Ammon's horn (tissue), 1 donor: ENCODE measurements around the gene SUPT4H1.
A peak's percentile ranks its signal among the peaks of the same experiment; 100 is the strongest.
"Not testable (repeated sequence)": the region's sequence is repeated elsewhere in the genome, so short reads cannot be mapped to it uniquely, and the experiment has no call there.

Experiments used
- DNase-seq: peaks from one replicate; pipeline ENCODE4 v3.0.0-alpha.2; 2016; ENCODE audit warnings: low spot score

Gene SUPT4H1

DNA sequence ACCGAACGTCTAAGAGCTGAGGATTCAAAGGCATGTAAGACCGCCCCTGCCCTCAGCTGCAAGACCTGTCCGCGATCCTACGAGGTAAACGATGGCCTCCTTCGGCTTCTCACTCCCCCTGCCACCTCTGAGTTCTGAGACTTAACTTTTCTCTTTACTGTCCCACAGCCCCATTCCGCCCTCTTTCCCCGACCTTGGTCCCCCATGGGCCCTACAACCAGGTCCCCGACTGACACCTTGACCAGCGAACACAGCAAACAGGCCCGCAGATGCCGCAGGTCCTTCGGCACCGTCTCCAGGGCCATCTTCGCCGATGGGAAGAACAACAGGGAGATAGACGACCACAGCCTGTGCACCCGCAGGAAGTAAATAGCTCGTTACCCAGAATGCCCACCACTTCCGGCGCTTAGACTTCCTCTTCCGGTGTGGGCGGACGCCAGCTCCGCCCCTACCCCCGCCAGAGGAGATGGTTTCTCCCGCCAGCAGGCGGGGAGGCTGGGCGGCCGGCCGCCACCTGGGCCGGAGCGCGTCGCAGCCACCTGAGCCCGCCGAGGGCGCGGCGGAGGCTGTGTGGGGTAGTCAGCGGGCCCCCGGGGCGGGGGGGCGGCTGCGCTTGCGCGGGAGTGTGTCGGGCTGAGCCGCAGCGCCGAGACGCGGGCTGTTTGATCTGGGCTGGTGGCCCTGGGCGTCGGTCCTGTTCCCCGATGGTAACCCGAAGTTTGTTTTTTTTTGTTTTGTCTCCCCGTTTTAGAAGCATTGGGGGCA, at the start of gene SUPT4H1:
TSS of gene SUPT4H1 (minus strand) at position 371 of the 765 bp plus-strand sequence. CDS start at position 305, 66 bp downstream.
- peak; percentile 83 for DNase-seq

DNA sequence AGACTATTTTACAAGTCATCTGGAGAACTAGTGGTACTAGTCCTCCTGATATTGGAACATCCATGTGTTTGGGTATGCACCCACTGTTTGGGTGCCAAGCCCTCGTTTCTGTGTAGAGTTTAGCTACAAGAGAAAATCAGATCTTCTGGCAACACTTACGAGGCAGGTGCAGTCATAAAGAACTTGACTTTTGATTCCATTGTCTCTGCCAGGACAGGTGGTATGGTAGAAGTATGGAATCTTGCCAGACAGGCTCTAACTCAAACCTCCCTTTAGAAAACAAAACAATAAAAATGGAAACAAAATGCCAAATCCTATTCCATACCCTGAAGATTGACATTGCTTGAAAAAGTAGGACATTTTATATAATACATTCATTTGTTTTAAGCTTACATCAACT, 49.3 kb upstream of the SUPT4H1 start:
- no peak for DNase-seq

DNA sequence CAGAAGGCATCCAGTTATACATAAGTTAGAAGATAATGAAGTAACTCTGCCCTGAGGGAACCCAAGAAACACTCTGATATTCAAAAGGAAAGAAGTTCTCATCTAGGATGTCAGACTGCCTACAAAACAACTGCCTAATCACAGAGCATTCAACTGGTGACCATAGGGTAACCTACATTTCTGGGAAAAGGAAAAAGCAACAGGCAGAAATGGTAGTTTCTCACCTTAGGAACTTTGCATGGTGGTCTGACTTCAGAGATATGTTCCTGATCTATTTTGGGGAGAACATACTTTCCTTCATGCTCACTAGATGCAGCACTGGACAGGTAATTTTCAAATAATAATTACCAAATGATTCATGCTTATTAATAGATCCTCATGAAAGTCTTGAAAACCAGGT, 48.8 kb upstream of the SUPT4H1 start:
- DNase-seq = no peak

DNA sequence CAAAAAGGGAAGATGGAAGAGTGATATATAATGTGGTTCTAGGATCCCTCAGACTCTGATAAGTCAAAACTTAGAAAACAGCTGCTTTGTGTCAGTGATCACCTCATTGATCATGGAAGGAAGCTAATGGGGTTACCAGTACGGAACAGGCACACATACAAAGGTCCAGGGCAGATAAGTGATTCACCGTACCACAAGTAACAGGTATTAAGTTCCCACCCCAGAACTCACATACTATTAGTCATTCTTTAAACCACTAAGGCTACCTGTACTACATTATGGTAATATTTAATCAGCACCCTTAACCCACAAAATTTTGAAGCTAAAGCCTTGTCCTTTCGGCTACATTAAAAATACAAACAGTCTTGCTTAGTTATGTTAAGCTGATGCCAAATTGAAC, 48.0 kb upstream of the SUPT4H1 start:
- DNase-seq = no peak

DNA sequence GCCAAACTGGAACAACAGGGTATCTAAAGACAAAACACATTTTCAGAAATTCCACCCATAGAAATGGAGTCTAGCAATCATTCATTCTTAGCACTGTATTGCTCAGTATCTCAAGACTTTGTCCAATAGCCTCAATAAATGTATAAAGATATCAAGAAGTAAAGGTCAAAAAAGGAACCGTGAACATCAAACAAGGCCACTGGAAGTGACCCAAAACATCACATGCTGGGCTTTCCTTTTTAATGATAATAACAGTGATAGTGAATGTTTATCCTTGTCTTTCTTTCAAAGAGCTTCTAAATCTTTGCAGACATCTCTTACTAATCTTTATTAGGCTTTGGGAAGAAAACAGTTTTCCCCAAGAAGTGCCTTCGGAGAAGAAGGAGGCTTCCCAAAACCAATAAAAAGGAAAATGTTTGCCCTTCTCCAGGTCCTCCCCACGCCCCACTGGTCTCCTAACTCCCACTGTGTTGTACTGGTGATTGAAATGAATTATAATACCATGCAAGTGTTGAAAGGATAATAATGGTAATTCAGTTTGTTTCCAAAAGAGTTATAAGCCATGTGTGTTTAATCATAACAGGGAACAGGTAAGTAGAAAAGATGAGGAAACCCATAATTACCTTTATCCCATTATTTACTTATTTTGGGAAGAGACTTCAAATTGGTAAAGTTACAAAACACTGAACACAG, 46.7 kb upstream of the SUPT4H1 start:
- no peak for DNase-seq

DNA sequence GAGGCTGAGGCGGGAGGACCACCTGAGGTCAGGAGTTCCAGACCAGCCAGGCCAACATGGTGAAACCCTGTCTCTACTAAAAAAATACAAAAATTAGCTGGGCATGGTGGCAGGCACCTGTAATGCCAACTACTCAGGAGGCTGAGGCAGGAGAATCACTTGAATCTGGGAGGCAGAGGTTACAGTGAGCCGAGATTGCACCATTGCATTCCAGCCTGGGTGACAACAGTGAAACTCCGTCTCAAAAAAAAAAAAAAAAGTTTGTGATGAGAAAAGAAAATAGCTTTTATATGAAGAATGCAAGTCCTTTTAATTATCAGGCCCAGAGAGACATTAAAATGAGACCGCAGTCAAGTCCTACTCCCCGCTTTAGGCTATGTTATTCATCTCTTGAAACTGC, 45.4 kb upstream of the SUPT4H1 start:
- DNase-seq = not testable (repeated sequence)

DNA sequence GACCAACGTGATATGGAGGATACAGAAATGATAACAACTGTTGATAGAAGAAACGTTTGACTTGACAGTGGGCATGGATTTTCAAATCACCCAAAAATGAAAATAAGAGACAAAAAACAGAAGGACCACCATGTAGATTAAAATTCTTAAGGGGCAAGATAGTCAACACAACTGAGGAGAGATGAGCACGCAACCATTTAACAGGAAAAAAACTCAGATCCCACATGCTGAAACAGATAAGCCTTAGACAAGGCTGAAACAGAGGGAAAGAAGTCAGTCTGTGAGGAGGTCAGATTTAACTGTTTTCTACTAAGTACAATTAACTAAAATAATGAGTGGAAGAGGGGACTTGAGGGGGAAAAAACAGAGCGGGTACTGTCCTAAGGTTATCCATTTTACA, 44.2 kb upstream of the SUPT4H1 start:
- no peak for DNase-seq

DNA sequence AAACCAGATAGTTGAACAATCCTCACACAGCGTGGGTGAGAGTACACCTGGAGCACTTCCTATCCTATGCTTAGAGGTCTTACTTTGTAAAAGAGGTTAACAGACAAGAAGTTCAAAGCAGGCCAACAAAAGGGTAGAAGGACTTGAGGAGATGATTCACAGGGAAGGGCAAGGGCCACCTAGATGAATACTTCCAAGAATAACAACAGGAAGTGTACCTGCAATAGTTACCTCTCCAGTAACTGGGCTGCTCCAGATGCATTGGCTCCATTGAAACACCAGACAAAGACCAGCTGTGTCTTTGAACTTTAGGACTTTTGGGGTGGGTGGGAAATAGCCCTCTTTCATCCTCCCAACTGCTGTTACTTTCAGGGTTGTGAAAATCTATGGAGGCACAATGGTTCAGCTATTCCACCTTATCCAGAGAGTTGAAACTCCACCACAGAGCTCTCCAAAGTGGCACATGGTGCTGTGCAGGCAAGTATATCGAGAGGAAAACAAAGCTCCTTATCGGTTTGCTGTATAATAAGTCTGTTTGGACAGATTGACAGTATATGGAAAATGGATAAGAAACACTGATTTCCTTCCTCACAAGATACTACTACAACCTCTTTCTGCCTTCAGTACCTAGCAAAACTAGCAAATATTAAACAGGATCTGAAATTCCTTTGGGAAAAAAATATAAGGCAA, 42.7 kb upstream of the SUPT4H1 start:
- no peak for DNase-seq

DNA sequence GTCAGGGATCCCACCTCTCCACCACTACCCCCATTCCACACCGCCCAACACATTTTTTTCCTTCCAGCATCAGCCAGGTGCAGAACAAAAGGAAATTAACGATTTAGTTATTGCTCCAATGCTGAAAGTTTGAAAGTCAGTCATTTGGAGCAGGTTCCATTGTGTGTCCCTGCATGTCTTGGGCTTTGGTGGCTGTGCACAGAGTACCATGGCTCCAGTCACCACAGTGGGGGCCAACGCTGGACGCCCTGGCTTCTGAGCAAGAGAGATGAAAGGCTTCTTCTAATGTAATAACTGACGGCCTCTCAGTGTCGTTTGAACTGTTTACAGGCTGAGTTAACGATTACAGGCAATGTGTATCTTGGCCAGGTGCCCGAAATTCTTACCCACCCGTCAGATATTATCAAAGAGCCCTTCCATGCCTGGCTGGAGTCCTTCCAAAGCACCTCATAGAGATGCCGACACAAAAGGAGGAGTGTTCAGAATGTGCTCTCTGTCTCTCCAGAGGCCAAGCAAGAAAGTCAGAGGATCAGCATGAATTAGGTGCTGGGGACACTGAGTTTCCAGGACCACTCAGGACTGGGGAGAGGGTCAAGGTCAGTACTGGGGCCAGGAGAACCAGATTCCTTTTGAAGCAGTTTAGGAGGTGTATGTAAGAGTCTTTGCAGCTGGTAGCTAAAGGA, 39.4 kb upstream of the SUPT4H1 start:
- DNase-seq = no peak

DNA sequence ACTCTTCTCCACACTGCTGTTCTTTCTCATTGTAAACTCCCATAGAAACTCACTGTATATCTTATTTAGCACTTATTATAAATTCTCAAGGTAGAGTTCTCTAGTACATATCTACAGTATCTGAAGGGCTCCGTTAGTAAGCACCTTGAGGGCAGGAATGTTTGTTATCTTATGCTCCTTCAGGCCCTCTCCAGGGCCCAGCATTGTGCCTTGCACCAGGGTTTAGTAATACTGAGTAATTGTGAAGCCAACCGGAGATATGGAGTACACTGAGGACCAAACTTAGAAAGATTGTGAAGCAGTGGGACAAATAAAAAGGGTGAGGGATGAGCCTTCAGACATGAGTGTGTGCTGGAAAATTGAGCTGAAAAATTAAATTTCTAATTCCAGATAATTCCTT, 38.9 kb upstream of the SUPT4H1 start:
- DNase-seq = no peak

DNA sequence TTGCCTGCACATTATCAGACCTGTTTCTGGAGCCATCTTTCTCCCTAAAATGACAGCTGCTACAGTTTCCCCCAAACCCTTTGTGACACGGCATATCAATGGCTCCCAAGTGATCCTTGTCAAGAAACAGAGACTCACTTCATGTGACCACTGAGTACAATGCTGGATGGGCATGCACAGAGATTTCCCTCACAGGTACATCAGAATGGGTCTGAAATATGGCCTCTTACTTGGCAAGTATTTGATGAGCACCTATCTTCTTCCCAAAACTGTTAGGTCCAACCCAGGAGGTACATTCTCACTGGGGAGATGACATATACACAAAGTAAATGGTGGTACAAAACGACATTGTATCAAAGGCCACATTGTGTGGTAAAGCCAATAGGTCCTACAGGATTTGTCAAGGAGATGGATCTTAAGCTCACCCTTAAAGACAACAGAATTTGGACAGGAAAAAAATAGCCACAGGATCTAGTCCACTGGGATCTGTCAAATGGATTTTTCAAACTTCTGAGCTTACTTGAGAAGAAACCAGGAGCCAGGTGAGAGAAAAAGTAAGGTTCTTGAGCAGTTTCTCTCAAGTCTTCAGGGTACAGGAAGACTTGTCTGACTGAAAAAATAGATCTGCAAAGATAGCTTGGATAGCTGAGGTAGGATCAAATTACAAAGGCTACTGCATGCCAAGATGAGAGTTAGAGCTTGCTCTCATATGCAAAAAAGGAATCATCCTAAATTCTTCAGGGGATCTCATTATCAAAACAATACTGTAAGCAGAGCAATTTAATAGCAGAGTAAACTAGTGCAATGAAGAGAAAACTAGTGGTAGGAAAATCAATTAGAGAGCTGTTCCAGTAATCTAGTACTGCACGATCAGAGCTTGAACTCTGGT, 36.5 kb upstream of the SUPT4H1 start:
- no peak for DNase-seq

DNA sequence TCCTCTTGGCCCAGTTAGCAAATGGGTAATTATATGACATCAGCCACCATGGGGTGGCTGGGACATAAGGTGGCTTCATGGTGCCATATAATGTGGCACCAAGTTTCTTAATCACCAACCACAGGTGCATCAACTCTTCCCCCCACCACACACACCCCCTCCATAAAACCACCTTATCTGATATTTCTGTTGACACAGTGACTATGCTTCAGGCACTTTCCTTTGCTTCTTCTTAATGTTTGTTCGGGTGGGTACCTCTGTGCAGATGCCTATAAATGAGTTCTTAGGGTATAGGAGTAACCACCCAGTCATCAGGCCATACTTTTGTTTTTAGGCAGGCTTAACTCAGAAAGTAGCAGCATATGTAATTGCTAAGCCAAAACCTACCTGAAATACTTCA, 35.8 kb upstream of the SUPT4H1 start:
- DNase-seq = no peak

DNA sequence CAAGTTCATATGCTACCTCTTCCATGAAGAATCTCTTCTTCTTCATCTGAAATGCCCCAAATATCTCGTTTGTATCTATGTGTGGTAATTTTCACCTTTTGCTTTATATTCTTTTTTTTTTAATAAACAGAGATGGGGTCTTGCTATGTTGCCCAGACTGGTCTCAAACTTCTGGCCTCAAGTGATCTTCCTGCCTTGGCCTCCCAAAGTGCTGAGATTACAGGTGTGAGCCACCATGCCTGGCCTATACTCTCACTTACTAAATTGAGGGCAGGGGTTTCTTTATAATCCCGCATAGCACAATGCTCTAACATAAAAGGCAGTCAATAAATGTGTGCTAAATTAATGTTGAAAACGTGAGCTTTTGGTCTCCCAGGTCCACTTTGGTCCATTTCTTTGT, 34.7 kb upstream of the SUPT4H1 start:
- no peak for DNase-seq

DNA sequence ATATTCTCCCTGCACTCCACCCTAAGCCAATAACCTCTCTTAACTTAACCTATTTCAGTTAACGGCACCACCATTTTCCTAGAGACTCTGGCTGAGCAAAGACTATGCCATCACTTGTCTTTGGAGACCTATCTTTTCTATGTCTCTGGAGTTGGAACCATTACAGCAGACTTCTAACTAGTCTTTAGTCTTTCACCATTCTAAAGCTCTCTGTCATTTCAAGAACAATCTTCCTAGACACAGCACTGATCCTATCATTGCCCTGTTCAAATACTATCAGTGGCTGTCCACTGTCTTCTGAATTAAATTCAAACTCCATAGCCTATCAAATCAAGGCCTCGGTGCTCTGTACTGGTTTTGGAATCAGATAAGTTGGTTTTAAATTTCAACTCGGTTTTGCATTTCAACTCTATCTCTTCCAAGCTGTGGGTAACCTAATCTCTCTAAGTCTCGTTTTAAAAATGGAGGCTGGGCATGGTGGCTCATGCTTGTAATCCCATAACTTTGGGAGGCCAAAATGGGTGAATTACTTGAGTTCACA, 33.4 kb upstream of the SUPT4H1 start:
- DNase-seq = no peak

DNA sequence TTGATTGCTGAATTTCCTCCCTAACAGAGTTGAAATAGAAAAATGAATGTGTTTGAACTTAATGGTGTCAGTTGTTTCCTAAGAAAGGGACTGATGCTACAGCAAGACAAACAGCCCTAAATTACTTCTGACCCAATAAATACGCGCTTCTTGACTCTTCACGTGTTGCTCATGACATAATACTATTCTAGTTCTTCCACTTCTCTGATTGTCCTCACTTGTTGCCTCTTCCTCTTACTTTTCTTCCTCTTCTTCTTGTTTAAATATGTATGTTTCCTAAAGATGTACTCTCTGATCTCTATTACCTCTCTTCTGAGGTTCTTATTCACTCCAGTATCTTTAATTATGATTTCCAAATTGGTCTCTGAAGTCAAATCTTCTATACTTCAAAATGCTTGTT, 32.9 kb upstream of the SUPT4H1 start:
- no peak for DNase-seq

DNA sequence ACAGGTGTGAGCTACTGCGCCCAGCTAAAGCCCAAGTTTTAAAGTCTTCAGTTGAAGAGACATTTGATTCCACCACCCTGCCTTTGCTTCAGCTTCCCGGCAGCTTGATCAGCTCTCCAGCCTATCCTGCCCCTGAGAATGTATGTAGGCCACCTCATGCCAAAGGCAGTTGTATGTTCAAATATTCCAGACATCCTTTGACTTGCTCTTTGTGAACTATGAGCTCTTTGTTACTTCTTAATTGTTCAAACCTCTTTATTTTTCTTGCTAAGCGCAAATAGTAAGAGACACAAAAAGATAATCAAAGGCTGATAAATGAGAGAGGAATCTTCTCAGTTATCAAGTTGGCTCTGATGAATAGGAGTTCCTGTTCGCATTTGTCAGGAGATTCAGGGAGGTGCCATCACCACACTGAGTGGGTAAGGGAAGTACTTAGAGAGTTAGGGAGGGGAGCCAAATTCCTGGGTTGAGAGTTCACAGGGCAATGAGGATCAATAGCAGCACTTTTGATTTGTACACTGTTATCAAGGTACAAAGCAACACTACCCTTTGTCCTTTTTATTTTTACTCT, 32.0 kb upstream of the SUPT4H1 start:
- DNase-seq = no peak

DNA sequence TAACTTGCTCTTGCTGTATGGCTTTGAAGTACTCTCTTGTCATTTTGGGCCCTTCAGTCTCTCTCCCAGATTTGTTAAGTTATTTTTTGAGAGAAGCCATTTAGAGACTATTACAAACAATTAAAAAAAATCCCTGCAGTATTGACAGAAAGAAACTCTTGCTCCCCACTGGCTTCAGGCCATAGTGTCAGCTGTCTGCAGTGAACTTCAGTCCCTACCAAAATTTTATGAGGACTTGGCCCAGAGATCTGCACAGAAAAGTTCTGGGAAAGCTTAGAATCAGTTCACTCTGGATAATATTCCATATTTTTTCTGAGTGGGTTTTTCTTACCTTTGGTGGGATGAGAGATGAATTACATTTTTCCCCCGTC, 30.9 kb upstream of the SUPT4H1 start:
- no peak for DNase-seq

DNA sequence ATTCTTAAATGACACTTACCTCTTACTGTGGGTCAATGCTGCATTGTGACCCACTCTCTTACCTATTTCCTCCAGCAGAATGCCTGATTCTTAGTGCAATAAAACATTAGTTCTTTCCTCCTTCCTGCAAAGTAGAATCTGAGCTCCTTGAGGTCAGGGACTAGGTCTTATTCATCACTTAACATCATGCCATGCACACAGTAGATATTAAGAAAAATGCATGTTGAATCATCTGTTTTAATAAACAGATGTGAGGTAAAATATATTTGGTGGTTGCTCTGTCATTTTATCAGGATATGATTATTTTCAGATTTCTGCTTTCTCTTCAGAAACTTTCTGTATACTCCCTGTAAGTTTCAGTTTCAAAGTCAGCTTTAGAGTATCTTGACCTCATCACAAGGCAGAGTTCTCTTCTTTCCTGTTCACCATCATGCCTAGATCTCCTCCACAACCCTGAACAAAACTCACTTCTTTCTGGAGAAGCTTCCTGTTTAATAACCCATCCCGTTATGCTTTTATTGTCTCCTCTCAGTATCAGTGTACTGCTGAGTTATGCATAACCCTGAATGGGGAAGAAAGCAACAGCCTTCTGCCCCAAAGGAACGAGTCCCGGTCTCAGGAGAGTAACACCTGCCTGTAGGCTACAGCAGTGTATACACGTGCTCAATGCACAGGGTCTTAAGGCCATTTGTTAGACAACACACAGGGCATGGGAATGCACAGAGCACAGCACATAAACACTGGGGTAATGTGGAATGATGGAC, 30.3 kb upstream of the SUPT4H1 start:
- DNase-seq = no peak

DNA sequence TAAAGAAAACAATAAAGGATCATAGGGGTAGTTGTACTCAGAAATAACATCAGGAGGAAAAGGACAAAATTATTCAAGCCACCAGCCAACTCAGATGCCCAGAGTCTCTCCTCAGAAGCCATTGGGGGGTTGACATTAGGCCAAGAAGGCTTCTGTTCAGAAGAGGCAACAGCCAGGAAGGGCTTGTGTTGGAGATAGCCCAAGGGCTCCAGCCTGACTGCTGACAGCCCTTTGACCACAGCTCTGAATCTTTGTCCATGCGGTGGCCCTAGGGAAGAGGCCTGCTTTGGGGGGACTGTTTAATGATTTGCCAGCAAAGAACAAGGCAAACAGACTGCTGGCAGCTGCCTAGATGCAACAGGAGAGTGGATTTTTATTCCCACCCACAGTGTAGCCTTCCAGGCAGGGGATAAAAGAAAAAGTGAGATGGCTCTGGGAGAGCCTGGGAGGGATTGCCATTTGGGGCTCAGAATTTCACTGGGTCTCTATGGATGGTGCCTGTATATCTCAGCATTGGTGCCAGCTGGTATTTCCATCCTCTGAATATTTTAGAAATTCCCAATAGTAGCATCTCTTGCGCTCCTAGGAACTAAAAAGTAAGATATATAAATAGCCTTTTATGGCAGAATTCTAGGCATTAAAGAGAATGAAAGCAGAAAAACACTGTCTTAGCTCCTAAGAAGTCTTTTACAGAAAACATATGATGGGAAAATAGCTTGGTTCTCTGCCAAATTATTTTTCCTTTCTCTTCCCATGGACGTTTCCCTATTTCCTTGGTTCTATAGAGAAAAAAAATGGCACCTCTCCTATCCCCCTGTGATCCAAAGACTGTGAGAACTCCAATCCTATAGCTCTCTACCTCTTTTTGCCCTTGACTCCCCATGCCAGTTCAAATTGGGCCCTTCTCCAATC, 29.4 kb upstream of the SUPT4H1 start:
- DNase-seq = peak; percentile 58
